GM12878 (cell line): ENCODE data around the gene APBB1IP. TPM values are rescaled to one million over a fixed set of nuclear protein-coding genes. Genes with fewer than 3 reads are reported as not detected.

Experiments used
- ATAC-seq: fragments of 200-7000 bp; cut with Tn5 transposase; 3 replicates; pipeline ENCODE4 v1.9.1; 2020; ENCODE audit warnings: mild to moderate bottlenecking, moderate library complexity
- BruUV-seq: library from RNA; stranded (reverse); fragments of 400-500 nt; replicated peaks from 2 replicates; lab custom pipeline; 2021; lab: Mats Ljungman, UMichigan
- CTCF ChIA-PET: fragments of 300-600 bp; sonication (Branson Sonifier 250); formaldehyde crosslinking; extraction: SDS; loops from one replicate; lab custom pipeline; 2021; ENCODE audit warnings: inconsistent platforms; lab: Yijun Ruan, JAX
- POLR2A ChIA-PET: fragments of 350-600 bp; formaldehyde crosslinking; extraction: SDS; loops from one replicate; lab custom pipeline; 2021; ENCODE audit warnings: inconsistent platforms; lab: Charles Lee
- RAD21 ChIA-PET: fragments of 300-600 bp; sonication (Branson Sonifier 250); formaldehyde crosslinking; loops from one replicate; lab custom pipeline; 2023; ENCODE audit warnings: antibody characterized with exemption; ENCODE audit not compliant: unreplicated experiment; lab: Charles Lee
- SMC1A ChIA-PET: fragments of 300-600 bp; sonication (Branson Sonifier 250); formaldehyde crosslinking; loops from one replicate; lab custom pipeline; 2023; ENCODE audit not compliant: unreplicated experiment, uncharacterized antibody; lab: Charles Lee
- DNase-seq: peaks from one replicate; pipeline ENCODE4 v3.0.0-alpha.2; 2011; ENCODE audit warnings: low read depth, low spot score
- FAIRE-seq: peaks from 3 replicates; lab custom pipeline; 2011; peaks lifted over from hg19 to GRCh38; lab: Jason Lieb, UNC
- H2AFZ ChIP-seq: 2 replicates; pipeline ENCODE4 v1.6.0; 2011; ENCODE audit warnings: low read depth, low read length, control low read depth; ENCODE audit not compliant: control insufficient read depth
- H3K27ac ChIP-seq: 2 replicates; pipeline ENCODE4 v1.5.1; 2011; ENCODE audit warnings: control low read depth; ENCODE audit not compliant: control insufficient read depth, insufficient read depth
- H3K27me3 ChIP-seq, 2 experiments: replicated peaks in 1 of 2; 2 replicates each; pipeline versions ENCODE4 v1.6.0 to v1.6.1; 2011; ENCODE audit warnings: low read length in 1 of 2; ENCODE audit not compliant: control insufficient read depth in 2 of 2, insufficient read depth in 2 of 2
- H3K36me3 ChIP-seq, 2 experiments: 2 replicates each; pipeline ENCODE4 v1.5.1; 2011; ENCODE audit warnings: low read length in 1 of 2; ENCODE audit not compliant: control insufficient read depth in 2 of 2, insufficient read depth in 2 of 2
- H3K4me1 ChIP-seq: 2 replicates; pipeline ENCODE4 v1.6.1; 2011; ENCODE audit warnings: mild to moderate bottlenecking, low read length, moderate library complexity, mixed read lengths; ENCODE audit not compliant: control insufficient read depth, insufficient read depth
- H3K4me2 ChIP-seq: 2 replicates; pipeline ENCODE4 v1.6.0; 2011; ENCODE audit warnings: control low read depth; ENCODE audit not compliant: control insufficient read depth, insufficient read depth
- H3K4me3 ChIP-seq: fragments of 200-600 bp; sonication (generic); 2 replicates; pipeline ENCODE4 v1.5.1; 2016
- H3K79me2 ChIP-seq: 2 replicates; pipeline ENCODE4 v1.6.0; 2011; ENCODE audit warnings: low read length; ENCODE audit not compliant: control insufficient read depth, insufficient read depth
- H3K9ac ChIP-seq: 2 replicates; pipeline ENCODE4 v1.8.0; 2011; ENCODE audit warnings: low read length, control low read depth, mixed read lengths; ENCODE audit not compliant: control insufficient read depth, insufficient read depth
- H3K9me3 ChIP-seq: replicated peaks from 3 replicates; pipeline ENCODE4 v1.5.1; 2011; ENCODE audit warnings: mild to moderate bottlenecking, low read length; ENCODE audit not compliant: control insufficient read depth, insufficient read depth
- H4K20me1 ChIP-seq: 2 replicates; pipeline ENCODE4 v1.6.0; 2011; ENCODE audit not compliant: control insufficient read depth, insufficient read depth
- BCL11A ChIP-seq: IDR thresholded peaks from 2 replicates; pipeline ENCODE4 v1.6.1; 2011; ENCODE audit warnings: low read depth, low read length
- CHD1 ChIP-seq: IDR thresholded peaks from 2 replicates; pipeline ENCODE4 v1.6.1; 2012; ENCODE audit warnings: low read depth, low read length, improper control_type of control experiment
- RAD21 ChIP-seq: IDR thresholded peaks from 2 replicates; pipeline ENCODE4 v1.6.1; 2011; ENCODE audit warnings: mild to moderate bottlenecking, low read depth, low read length, moderate library complexity; ENCODE audit not compliant: insufficient read depth
- SMAD5 ChIP-seq: IDR thresholded peaks from 2 replicates; pipeline ENCODE4 v1.6.1; 2016; ENCODE audit warnings: antibody characterized with exemption, low read depth
- SMARCA5 ChIP-seq: fragments of 450-650 bp; IDR thresholded peaks from 2 replicates; pipeline ENCODE4 v1.6.1; 2017; ENCODE audit warnings: mild to moderate bottlenecking
- in situ Hi-C: fragments of 300-500 bp; cut with MboI; formaldehyde crosslinking; loops from 9 replicates; pipeline ENCODE4 v1.14.3; 2018; ENCODE audit warnings: mixed read lengths
- intact Hi-C: fragments of 100-400 bp; cut with micrococcal nuclease; formaldehyde crosslinking; loops from one replicate; pipeline ENCODE4 v1.14.2; 2022; ENCODE audit not compliant: unreplicated experiment
- polyA plus RNA-seq, 11 experiments: library from polyadenylated mRNA; depleted of rRNA in 4 of 11; unstranded in 6 of 11; stranded (reverse) in 5 of 11; fragments of >200 nt; fragmentation: Nextera tagmentation in 4 of 11; fragmentation: Illumina TruSeq in 1 of 11; extraction: Ambion mirVana in 4 of 11; extraction: Trizol in 1 of 11; gene quantifications; 1 replicate in 1 of 11; 2 replicates in 10 of 11; pipeline versions ENCODE4 v1.2.1 to v1.2.3, GENCODE V29; 2011 to 2016; ENCODE audit warnings: inconsistent platforms in 2 of 11, missing spikeins in 2 of 11, low read depth in 1 of 11
- total RNA-seq, 4 experiments: library from RNA; depleted of rRNA in 3 of 4; stranded (reverse); fragments of >200 nt in 3 of 4; fragmentation: Illumina TruSeq in 1 of 4; extraction: Trizol in 1 of 4; gene quantifications; 2 replicates each; pipeline versions ENCODE4 v1.2.1 to v1.2.3, GENCODE V29; 2013 to 2021
- TF ChIP-seq, protein P1 (sequence below), 3 experiments: IDR thresholded peaks in 2 of 3; conservative IDR thresholded peaks in 1 of 3; 2 replicates each; pipeline ENCODE4 v1.5.1; 2011; ENCODE audit warnings: low read depth in 3 of 3, low read length in 3 of 3, mild to moderate bottlenecking in 3 of 3, control low read depth in 2 of 3, moderate library complexity in 2 of 3, inconsistent platforms in 1 of 3, mixed read lengths in 1 of 3; ENCODE audit not compliant: control insufficient read depth in 2 of 3, insufficient read depth in 1 of 3; ENCODE audit errors: extremely low read depth in 1 of 3

APBB1IP gene
- total and polyA plus RNA-seq, 10 of the 15 experiments (the other 5 are each of a cell fraction or from before 2014, with no cell fraction given) = 7.3 to 67.4 (median 19.9) TPM

DNA sequence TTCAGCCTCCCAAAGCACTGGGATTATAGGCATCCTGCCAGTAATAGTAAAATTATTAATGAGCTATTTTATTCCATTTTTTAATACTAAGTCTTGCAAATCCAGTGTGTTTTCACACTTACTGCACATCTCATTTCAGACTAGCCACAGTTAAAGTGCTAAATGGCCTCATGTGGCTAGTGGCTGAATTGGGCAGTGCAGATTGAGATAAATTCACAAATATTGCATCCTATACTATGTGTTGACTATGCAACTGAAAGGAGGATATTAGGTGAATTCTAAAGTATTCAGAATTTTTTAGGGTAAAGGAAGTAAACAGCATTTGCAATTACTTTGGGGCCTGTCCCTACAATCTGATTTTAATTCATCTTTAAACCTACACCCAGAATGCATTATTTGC lies 10.2 kb downstream of the APBB1IP start:
- Histone ChIP-seq H3K79me2 (peaks cover 91% of the 10 kb centered on the region), H3K4me2 (peak overlapping the region; percentile 96), H4K20me1 (no peaks in the 10 kb centered on the region), H3K9me3 (peaks cover 11% of the 10 kb centered on the region; the same call in 2 of the 3 replicates), H2AFZ (no peak overlapping the region), H3K4me3 (peak overlapping the region; percentile 44; the same call in 1 of the 2 replicates), H3K27ac (peak overlapping the region; percentile 84), H3K4me1 (peaks cover 26% of the 10 kb centered on the region), H3K36me3 (peaks cover 0 to 12% of the 10 kb centered on the region in 2 experiments; a peak in 2 of 4 replicates), H3K9ac (peak overlapping the region; percentile 32; the same call in 1 of the 2 replicates), H3K27me3 (no peaks in the 10 kb centered on the region)
- FAIRE-seq = no peak
- ATAC-seq = peak; percentile 77
- in situ Hi-C loops (loop anchor here (25.0 kb wide), 1 partner anchor 1536 kb away; no protein-coding TSS in a partner anchor), intact Hi-C loops (loop anchor here (1.0 to 5.0 kb wide), 5 partner anchors 9 to 94 kb away; partner anchors contain the start of gene APBB1IP)
- TF ChIP-seq RAD21 (peak; percentile 25; the same call in 1 of the 2 replicates), SMAD5 (no peak), BCL11A (peak; percentile 1; the same call in 1 of the 2 replicates), CHD1 (0 out of 2 replicates have a peak, but pooled peaks have one; percentile 18), SMARCA5 (0 out of 2 replicates have a peak, but pooled peaks have one; percentile 26)
- TF ChIP-seq, protein P1, sequence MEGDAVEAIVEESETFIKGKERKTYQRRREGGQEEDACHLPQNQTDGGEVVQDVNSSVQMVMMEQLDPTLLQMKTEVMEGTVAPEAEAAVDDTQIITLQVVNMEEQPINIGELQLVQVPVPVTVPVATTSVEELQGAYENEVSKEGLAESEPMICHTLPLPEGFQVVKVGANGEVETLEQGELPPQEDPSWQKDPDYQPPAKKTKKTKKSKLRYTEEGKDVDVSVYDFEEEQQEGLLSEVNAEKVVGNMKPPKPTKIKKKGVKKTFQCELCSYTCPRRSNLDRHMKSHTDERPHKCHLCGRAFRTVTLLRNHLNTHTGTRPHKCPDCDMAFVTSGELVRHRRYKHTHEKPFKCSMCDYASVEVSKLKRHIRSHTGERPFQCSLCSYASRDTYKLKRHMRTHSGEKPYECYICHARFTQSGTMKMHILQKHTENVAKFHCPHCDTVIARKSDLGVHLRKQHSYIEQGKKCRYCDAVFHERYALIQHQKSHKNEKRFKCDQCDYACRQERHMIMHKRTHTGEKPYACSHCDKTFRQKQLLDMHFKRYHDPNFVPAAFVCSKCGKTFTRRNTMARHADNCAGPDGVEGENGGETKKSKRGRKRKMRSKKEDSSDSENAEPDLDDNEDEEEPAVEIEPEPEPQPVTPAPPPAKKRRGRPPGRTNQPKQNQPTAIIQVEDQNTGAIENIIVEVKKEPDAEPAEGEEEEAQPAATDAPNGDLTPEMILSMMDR (IDR thresholded peaks at IDR 0.05 in 2 of 3, conservative IDR thresholded peaks at IDR 0.05 in 1 of 3; ENCODE audit: control insufficient read depth in 2 of 3, extremely low read depth in 1 of 3, insufficient read depth in 1 of 3, low read depth in 3 of 3, low read length in 3 of 3) = peak; percentile 11 to 42 (median 33); a peak in 2 of 6 replicates
- SMC1A ChIA-PET = interaction anchor here (0.6 to 5.1 kb wide), 13 partner anchors 12 to 102 kb away, joined by 3 to 31 read pairs (median 4); partner anchors contain the start of gene APBB1IP
- POLR2A ChIA-PET = interaction anchor here (0.6 to 2.0 kb wide), 7 partner anchors 10 to 39 kb away, joined by 3 to 6 read pairs (median 4); partner anchors contain the start of gene APBB1IP
- RAD21 ChIA-PET = interaction anchor here (0.8 to 2.6 kb wide), 5 partner anchors 9 to 39 kb away, joined by 3 to 15 read pairs (median 4); partner anchors contain the start of gene APBB1IP
- DNase-seq = no peak
- CTCF ChIA-PET = interaction anchor here (1.0 to 1.2 kb wide), 4 partner anchors 12 to 55 kb away, joined by 3 read pairs; no protein-coding TSS in a partner anchor
- BruUV-seq = no TSS peak
